Activated CD4-positive, alpha-beta T cell treated with anti-CD3 and anti-CD28 coated beads for 36 hours (primary cell): ENCODE results near the gene MACF1. TPM values are rescaled to one million over a fixed set of nuclear protein-coding genes. Genes with fewer than 3 reads are reported as not detected.

ENCODE experiments used
- ATAC-seq: fragments of 200-7000 bp; cut with Tn5 transposase; one replicate; pipeline ENCODE4 v1.10.0; 2021; ENCODE audit warnings: mild to moderate bottlenecking, moderate library complexity
- CTCF ChIA-PET: fragments of 350-600 bp; sonication (Branson Sonifier 250); formaldehyde crosslinking; loops from one replicate; lab custom pipeline; 2021; ENCODE audit warnings: antibody characterized with exemption; lab: Charles Lee
- POLR2A ChIA-PET: fragments of 350-600 bp; sonication (Branson Sonifier 250); formaldehyde crosslinking; loops from one replicate; lab custom pipeline; 2021; ENCODE audit warnings: antibody characterized with exemption, inconsistent platforms; lab: Charles Lee
- DNase-seq: peaks from one replicate; pipeline ENCODE4 v3.0.0-alpha.2; 2020
- H3K27ac Mint-ChIP-seq: one replicate; pipeline ENCODE4 v1.8.0; 2021; ENCODE audit warnings: mixed read lengths
- H3K27me3 Mint-ChIP-seq: one replicate; pipeline ENCODE4 v1.8.0; 2021; ENCODE audit warnings: mixed read lengths
- H3K36me3 Mint-ChIP-seq: one replicate; pipeline ENCODE4 v1.8.0; 2021; ENCODE audit warnings: low read depth, mixed read lengths
- H3K4me1 Mint-ChIP-seq: one replicate; pipeline ENCODE4 v1.8.0; 2021; ENCODE audit warnings: mixed read lengths
- H3K4me3 Mint-ChIP-seq: one replicate; pipeline ENCODE4 v1.8.0; 2021; ENCODE audit warnings: mild to moderate bottlenecking, moderate library complexity, mixed read lengths
- H3K9me3 Mint-ChIP-seq: one replicate; pipeline ENCODE4 v1.8.0; 2021; ENCODE audit warnings: low read depth, mixed read lengths
- intact Hi-C, 2 experiments: fragments of 100-400 bp; cut with DNase I in 1 of 2; cut with micrococcal nuclease in 1 of 2; formaldehyde crosslinking; loops; one replicate each; pipeline versions ENCODE4 v1.14.2 to v1.15.1; 2022 to 2024; cut with DNase I, micrococcal nuclease
- total RNA-seq, 2 experiments: library from RNA; stranded (reverse); gene quantifications; one replicate each; pipeline ENCODE4 v1.2.3, GENCODE V29; 2021

MACF1 gene
- total RNA-seq, 2 experiments from 2014 or later: 192 to 195 TPM

DNA sequence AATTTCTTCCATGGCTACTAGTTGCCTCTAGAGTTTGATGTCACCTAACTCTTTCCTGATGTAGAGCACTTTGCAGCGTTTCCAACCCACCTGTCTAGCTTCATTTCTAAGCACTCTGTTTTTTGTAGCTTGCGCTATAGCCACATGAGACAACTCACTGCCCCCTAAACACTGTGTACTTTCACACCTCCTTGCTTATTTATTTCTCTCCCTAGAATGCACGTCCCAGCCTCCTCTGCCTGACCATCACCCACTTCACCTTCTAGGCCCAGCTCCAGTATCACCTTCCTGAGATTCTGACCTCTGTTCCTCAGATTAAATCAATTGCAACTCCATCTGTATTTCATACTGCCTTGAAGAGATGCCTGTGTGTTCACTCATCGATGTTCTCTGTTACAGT, 32.5 kb downstream of the MACF1 start:
- peaks cover 42% of the 10 kb centered on the region for H3K36me3 Mint-ChIP-seq
- DNase-seq (no peak), ATAC-seq (no peak)
- H3K4me1 Mint-ChIP-seq: peaks cover 38% of the 10 kb centered on the region
- no peaks in the 10 kb centered on the region for H3K9me3 Mint-ChIP-seq
- H3K27ac Mint-ChIP-seq: peak overlapping the region; percentile 44
- no peak overlapping the region for H3K4me3 Mint-ChIP-seq
- ChIA-PET CTCF (interaction anchor here (2.3 to 2.9 kb wide), 2 partner anchors 22 kb away, joined by 6 to 17 read pairs; no protein-coding TSS in a partner anchor), POLR2A (no interaction called here)
- intact Hi-C loops: no loop called here
- no peaks in the 10 kb centered on the region for H3K27me3 Mint-ChIP-seq

DNA sequence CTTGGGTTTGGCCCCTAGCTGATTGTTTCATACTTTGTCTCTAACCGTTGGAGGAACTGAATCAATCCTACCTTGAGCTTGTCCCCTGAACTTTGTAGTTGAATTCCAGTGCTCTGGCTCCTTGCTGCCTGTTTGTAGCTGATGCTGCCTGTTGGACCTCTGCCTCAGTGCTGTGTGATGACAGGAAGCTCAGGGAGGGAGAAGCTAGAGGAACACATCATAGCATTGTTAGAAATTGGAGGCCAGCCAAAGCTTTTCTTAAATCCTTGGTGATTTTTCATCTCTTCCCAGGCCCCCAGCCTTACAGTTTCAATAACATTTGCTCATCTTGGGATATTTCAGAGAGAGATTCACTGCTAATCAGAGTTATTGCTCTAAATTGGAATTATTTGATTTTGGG, 34.0 kb downstream of the MACF1 start:
- Mint-ChIP-seq H3K27ac (peak overlapping the region; percentile 13), H3K9me3 (no peaks in the 10 kb centered on the region), H3K4me1 (peaks cover 36% of the 10 kb centered on the region), H3K4me3 (no peak overlapping the region), H3K27me3 (no peaks in the 10 kb centered on the region), H3K36me3 (peaks cover 37% of the 10 kb centered on the region)
- POLR2A ChIA-PET: interaction anchor here (0.6 to 0.7 kb wide), 3 partner anchors 11 to 1487 kb away, joined by 3 read pairs; partner anchors contain the start of gene MACF1
- DNase-seq (no peak), ATAC-seq (no peak)
- intact Hi-C loops: no loop called here
- CTCF ChIA-PET: interaction anchor here (0.5 to 2.3 kb wide), 6 partner anchors 12 to 367 kb away, joined by 3 to 17 read pairs (median 5); no protein-coding TSS in a partner anchor

DNA sequence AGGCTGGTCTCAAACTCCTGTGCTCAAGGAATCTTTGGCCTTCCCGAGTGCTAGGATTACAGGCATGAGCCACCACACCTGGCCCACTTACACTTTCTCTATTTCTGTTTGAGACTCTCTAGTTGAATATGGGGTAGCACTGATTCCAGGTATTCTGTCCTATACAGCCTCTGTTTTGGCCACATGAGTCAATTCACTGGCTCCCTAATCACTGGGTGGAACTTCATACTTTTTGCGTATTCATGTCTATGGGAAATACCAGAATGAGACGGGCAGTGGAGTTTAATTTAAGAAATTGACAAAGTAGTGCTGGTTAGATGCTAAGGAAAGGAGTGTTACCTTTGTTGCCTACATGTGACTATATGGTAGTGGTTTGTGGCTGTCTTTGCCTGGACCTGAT, 35.5 kb downstream of the MACF1 start:
- Mint-ChIP-seq H3K9me3 (no peaks in the 10 kb centered on the region), H3K27me3 (no peaks in the 10 kb centered on the region), H3K4me3 (no peak overlapping the region), H3K36me3 (peaks cover 39% of the 10 kb centered on the region), H3K4me1 (peaks cover 36% of the 10 kb centered on the region), H3K27ac (peak overlapping the region; percentile 75)
- ATAC-seq: no peak
- POLR2A ChIA-PET: no interaction called here
- no peak for DNase-seq
- CTCF ChIA-PET: interaction anchor here (0.8 to 1.2 kb wide), 3 partner anchors 9 to 52 kb away, joined by 3 read pairs; no protein-coding TSS in a partner anchor
- intact Hi-C loops: no loop called here

DNA sequence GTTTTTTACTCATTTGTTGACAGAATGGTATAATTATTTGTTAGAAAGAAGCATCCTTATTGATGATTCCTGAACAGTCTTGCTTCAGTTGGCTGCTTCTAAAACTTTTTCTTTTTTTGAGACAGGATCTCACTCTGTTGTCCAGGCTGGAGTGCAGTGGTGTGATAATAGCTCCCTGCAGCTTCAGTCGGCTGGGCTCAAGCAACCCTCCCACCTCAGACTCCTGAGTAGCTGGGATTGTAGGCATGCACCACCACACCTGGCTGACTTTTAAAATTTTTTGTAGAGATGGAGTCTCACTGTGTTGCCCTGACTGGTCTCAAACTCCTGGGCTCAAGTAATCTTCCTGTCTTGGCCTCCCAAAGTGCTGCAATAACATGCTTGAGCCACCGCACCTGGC, 38.8 kb downstream of the MACF1 start:
- peaks cover 34% of the 10 kb centered on the region for H3K36me3 Mint-ChIP-seq
- no peaks in the 10 kb centered on the region for H3K9me3 Mint-ChIP-seq
- ChIA-PET POLR2A (no interaction called here), CTCF (interaction anchor here (1.0 kb wide), 1 partner anchor 9 kb away, joined by 3 read pairs; no protein-coding TSS in a partner anchor)
- no peak overlapping the region for H3K27ac Mint-ChIP-seq
- no peak overlapping the region for H3K4me3 Mint-ChIP-seq
- peaks cover 26% of the 10 kb centered on the region for H3K4me1 Mint-ChIP-seq
- no peak for ATAC-seq
- H3K27me3 Mint-ChIP-seq: no peaks in the 10 kb centered on the region
- no peak for DNase-seq
- intact Hi-C loops: loop anchor here in 1 of 2 experiments (2.0 kb wide), 1 partner anchor 17 kb away; no protein-coding TSS in a partner anchor

DNA sequence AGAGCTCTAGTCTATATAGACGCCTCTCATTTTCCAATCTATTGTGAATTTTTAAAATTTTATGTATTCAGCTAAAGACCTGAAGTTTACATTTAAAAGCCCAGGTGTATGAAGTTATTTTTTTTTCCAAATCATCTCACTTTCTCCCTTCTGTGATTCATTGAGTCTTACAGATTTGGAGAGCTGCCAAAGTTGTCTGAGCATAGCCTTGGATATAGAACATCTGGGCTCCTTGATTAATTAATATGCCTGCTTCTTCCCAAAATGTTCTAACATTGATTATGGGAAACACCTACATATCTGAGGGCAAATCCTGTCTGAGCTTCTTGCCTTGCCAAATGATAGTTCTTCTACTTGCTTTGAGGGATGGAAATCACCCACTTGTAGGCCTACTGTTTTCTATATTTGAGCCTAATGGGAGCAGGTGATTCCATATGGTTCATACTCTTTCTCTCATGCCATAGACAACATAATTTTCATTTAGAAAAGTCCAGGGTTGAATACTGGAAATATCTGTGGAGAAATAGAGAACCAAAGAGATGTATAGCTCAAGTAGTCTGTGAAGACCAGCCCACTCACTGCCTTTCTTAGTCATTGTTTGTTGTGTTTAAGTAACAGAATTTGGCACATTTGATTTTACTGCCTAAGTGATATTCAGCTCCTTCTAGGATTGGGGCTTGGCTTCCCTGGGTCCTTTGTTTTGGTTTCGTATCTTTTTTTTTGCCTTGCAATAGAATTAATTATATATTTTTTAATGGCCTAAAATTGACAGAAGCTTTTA, 46.2 kb downstream of the MACF1 start:
- Mint-ChIP-seq H3K27me3 (no peaks in the 10 kb centered on the region), H3K36me3 (peaks cover 36% of the 10 kb centered on the region), H3K4me3 (no peak overlapping the region), H3K4me1 (peaks cover 30% of the 10 kb centered on the region), H3K27ac (peak overlapping the region; percentile 6), H3K9me3 (no peaks in the 10 kb centered on the region)
- ATAC-seq: peak; percentile 23
- DNase-seq: no peak
- CTCF ChIA-PET: interaction anchor here (0.8 to 13.3 kb wide), 7 partner anchors 8 to 61 kb away, joined by 3 to 174 read pairs (median 4); no protein-coding TSS in a partner anchor
- POLR2A ChIA-PET: interaction anchor here (1.0 kb wide), 1 partner anchor 45 kb away, joined by 4 read pairs; no protein-coding TSS in a partner anchor
- intact Hi-C loops: no loop called here

DNA sequence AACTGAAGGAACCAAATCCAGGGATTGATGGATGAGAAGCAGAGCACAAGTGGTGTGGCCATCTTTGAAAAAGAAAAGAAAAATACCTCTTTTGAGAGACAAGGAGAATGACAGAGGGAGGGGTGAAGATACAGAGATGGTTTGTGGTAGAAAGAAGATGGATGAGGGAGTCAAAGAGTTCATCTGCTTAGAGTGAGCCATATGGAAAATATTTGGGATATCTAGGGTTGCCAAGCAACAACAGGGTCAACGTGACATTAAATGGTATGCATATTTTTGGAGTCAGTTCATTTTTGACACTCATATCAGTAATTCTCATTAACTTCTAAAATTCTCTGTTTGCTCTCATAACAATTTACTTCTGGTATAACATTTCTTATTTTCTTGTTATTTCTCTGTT, 50.7 kb downstream of the MACF1 start:
- H3K27me3 Mint-ChIP-seq: no peaks in the 10 kb centered on the region
- intact Hi-C loops: no loop called here
- no peak for ATAC-seq
- H3K9me3 Mint-ChIP-seq: no peaks in the 10 kb centered on the region
- DNase-seq: no peak
- no peak overlapping the region for H3K27ac Mint-ChIP-seq
- peaks cover 29% of the 10 kb centered on the region for H3K4me1 Mint-ChIP-seq
- POLR2A ChIA-PET: no interaction called here
- peaks cover 33% of the 10 kb centered on the region for H3K36me3 Mint-ChIP-seq
- CTCF ChIA-PET: interaction anchor here (1.0 to 13.3 kb wide), 5 partner anchors 12 to 156 kb away, joined by 3 to 174 read pairs (median 37); no protein-coding TSS in a partner anchor
- no peak overlapping the region for H3K4me3 Mint-ChIP-seq

DNA sequence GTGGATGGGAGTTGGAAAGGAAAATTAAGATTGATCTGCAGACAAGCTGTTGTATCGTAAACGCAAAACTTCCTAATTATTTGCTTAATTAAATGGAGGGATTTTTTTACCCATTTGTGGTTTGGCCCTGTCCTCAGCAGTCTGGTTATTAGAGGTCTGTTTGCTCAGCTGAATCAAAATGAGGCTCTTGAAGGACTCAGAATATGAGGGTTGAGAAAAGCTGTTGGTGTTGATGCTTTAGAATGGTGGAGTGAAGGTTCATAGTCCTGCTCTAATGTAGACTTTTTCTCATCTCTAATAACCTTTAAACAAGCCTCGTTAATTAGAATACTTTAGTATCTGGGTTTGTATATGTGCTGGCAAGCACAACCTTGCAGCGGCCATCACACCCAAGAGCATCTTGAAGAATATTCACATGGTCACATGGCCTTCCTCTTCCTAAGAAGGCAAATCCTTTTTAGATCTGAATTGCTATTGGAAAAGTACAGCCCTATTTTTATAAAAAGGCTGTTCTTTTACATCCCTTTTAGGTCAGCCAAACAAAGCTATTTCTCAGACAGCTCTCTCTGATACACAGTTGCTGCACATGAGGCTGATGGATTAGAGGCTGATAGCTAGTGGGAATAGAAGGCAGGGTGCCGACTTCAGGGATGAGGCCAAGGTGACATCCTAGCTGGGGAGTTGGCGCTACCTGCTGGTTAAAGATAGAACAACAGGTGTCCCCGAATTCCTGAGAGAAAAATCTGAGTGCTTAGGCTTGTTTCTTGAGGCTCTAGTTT, 53.8 kb downstream of the MACF1 start:
- peak overlapping the region; percentile 51 for H3K27ac Mint-ChIP-seq
- no peak overlapping the region for H3K4me3 Mint-ChIP-seq
- peaks cover 27% of the 10 kb centered on the region for H3K36me3 Mint-ChIP-seq
- H3K4me1 Mint-ChIP-seq: peaks cover 37% of the 10 kb centered on the region
- no peaks in the 10 kb centered on the region for H3K9me3 Mint-ChIP-seq
- no peaks in the 10 kb centered on the region for H3K27me3 Mint-ChIP-seq
- intact Hi-C loops: loop anchor here (1.0 to 2.0 kb wide), 7 partner anchors 54 to 160 kb away; partner anchors contain the start of gene MACF1 (in 1 of the 2)
- ATAC-seq (peak; percentile 74), DNase-seq (peak; percentile 75)
- POLR2A ChIA-PET: interaction anchor here (0.7 to 1.3 kb wide), 2 partner anchors 66 to 68 kb away, joined by 5 to 6 read pairs; no protein-coding TSS in a partner anchor
- CTCF ChIA-PET: interaction anchor here (0.6 to 13.3 kb wide), 43 partner anchors 8 to 328 kb away, joined by 3 to 174 read pairs (median 4); partner anchors contain the start of gene MACF1

DNA sequence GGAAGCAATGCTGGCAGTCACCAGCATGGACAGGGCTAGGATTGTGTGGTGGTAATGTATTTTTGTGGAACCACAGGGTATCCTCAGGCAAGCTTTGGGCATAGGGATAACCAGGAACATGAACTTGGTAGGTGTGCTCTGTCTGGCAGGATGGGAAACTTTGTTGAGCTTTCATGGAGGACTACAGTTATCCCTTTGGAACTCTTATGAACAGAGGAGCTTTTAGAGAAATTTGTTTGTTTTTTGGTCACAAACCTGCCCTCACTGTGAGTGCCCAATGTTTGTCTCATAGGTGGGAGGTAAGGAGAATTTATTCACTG, 54.4 kb downstream of the MACF1 start:
- no peak overlapping the region for H3K4me3 Mint-ChIP-seq
- H3K27me3 Mint-ChIP-seq: no peaks in the 10 kb centered on the region
- intact Hi-C loops: loop anchor here (1.0 to 2.0 kb wide), 7 partner anchors 54 to 161 kb away; partner anchors contain the start of gene MACF1 (in 1 of the 2)
- peaks cover 39% of the 10 kb centered on the region for H3K4me1 Mint-ChIP-seq
- DNase-seq (no peak), ATAC-seq (no peak)
- ChIA-PET CTCF (interaction anchor here (0.6 to 13.3 kb wide), 35 partner anchors 9 to 279 kb away, joined by 3 to 174 read pairs (median 5); partner anchors contain the start of gene MACF1), POLR2A (interaction anchor here (0.7 to 1.3 kb wide), 2 partner anchors 66 to 69 kb away, joined by 5 to 6 read pairs; no protein-coding TSS in a partner anchor)
- H3K9me3 Mint-ChIP-seq: no peaks in the 10 kb centered on the region
- H3K27ac Mint-ChIP-seq: peak overlapping the region; percentile 51
- H3K36me3 Mint-ChIP-seq: peaks cover 27% of the 10 kb centered on the region

DNA sequence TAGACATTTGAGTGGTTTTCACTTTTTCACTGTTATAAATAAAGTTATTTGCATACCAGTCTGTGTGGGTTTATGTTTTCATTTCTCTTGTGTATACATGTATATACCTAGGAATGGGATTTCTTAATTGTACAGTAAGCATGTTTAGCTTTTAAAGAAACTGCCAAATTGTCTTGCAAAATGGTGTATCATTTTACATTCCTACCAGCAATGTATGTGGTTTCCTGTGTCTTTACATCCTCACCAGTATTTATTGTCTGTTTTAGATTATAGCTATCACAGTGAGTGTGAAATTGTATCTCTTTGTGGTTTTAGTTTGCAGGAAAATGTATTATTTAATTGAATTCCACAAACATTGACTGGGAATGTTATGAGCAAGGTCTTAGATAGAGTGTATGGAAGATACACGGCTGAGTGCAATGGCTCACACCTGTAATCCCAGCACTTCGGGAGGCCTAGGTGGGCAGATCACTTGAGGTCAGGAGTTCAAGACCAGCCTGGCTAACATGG, 57.3 kb downstream of the MACF1 start:
- Mint-ChIP-seq H3K36me3 (peaks cover 27% of the 10 kb centered on the region), H3K27me3 (no peaks in the 10 kb centered on the region), H3K9me3 (no peaks in the 10 kb centered on the region), H3K4me1 (peaks cover 56% of the 10 kb centered on the region), H3K27ac (peak overlapping the region; percentile 11), H3K4me3 (no peak overlapping the region)
- ChIA-PET CTCF (interaction anchor here (1.3 to 13.3 kb wide), 2 partner anchors 38 to 72 kb away, joined by 3 to 174 read pairs; no protein-coding TSS in a partner anchor), POLR2A (no interaction called here)
- DNase-seq: no peak
- intact Hi-C loops: loop anchor here in 1 of 2 experiments (2.0 kb wide), 1 partner anchor 403 kb away; the partner anchor contains the start of gene RRAGC
- no peak for ATAC-seq

DNA sequence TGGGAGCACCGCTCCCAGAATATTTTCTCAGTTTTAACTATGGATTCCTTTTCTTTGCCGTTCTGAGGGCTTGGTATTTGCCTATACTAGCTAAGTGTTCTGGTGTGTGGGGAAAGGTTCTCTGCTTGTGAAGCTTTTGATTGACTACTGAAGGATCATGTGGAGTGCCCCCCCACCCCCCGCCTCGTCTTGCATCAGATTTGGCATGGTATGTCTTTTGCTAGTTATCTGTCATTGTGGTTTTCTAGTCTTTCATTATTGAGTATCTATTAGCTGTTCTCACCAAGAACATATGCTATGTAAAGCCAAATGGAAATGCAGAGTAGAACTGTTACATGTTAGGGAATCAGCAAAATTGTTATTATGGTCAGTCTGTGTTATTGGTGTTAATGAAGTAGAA, 58.3 kb downstream of the MACF1 start:
- peak overlapping the region; percentile 84 for H3K27ac Mint-ChIP-seq
- no peaks in the 10 kb centered on the region for H3K9me3 Mint-ChIP-seq
- intact Hi-C loops: loop anchor here in 1 of 2 experiments (2.0 kb wide), 1 partner anchor 404 kb away; the partner anchor contains the start of gene RRAGC
- POLR2A ChIA-PET: interaction anchor here (0.6 to 1.1 kb wide), 2 partner anchors 70 to 77 kb away, joined by 4 read pairs; no protein-coding TSS in a partner anchor
- H3K27me3 Mint-ChIP-seq: no peaks in the 10 kb centered on the region
- peaks cover 64% of the 10 kb centered on the region for H3K4me1 Mint-ChIP-seq
- peaks cover 24% of the 10 kb centered on the region for H3K36me3 Mint-ChIP-seq
- H3K4me3 Mint-ChIP-seq: peak overlapping the region; percentile 4
- CTCF ChIA-PET: interaction anchor here (0.6 to 13.3 kb wide), 7 partner anchors 9 to 164 kb away, joined by 3 to 174 read pairs (median 3); no protein-coding TSS in a partner anchor
- ATAC-seq: peak; percentile 60
- DNase-seq: peak; percentile 48
